Measurements from ENCODE around the gene AIPL1.

AIPL1 gene

DNA sequence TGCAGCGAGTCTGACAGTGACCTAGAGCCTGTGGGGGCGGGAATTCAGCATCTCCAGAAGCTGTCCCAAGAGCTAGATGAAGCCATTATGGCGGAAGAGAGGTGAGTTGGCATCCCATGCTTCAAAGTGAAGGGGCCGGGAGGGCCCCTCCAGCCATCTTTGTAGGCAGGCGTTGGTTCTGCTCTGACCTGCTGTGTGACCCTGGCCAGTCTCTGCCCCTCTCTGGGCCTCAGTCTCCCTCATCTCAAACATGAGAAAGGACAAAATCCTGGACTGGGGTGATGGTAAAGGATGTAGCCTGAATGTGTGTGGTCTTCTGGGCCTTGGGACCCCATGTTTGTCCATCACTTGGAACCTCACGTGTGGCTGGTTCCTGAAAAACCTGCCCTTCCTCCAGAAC, 14.4 kb upstream of the AIPL1 start:
- DNase-seq (ENCODE audit: low read depth): no peak

DNA sequence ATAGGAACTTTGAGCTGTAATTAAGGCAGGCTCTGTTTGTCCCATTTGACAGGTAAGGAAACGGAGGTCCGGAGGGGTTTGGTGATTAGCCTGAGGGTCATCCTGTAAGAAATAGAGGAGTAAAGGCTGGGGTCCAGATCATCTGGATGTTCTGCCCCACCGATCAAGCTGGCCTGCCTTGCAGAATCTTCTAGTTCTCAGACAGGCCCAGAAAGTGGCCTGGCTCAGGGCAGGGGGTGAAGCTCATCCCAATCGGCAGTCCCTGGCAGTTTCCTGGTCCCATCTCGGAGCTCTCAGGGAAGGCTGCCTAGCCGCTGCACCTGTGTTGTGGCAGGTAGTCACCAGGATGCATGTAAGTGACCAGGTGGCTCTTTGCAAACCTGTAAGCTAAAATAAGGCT, 13.6 kb upstream of the AIPL1 start:
- no peak for DNase-seq (ENCODE audit: low read depth)

DNA sequence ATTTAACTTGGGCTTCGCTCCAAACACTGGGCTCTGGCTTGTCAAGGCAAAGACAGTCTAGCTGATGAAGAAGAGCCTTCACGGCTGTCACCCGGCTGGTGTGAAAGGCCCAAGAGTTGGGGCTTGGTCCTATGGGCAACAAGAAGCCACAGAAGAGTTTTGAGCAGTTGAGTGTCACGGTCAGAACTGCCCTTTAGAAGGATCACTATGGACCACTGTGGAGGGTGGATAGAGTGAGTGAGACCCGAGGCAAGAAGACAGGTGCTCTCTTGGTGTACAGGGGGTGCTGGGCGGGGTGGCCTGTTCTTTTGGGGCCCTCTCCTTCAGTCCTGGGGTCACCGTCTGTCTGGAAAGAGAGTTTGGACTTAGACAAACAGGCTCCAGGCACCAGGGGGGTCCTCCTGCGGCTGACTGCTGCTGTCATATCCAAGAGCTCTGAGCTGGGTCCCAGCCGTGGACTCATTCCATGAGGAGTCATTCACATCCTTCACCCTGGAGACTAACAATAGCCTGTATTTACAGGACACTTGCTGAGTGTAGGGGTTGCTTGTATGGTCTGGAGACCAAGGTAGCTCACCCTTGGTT, 11.7 kb upstream of the AIPL1 start:
- DNase-seq (ENCODE audit: low read depth): no peak

DNA sequence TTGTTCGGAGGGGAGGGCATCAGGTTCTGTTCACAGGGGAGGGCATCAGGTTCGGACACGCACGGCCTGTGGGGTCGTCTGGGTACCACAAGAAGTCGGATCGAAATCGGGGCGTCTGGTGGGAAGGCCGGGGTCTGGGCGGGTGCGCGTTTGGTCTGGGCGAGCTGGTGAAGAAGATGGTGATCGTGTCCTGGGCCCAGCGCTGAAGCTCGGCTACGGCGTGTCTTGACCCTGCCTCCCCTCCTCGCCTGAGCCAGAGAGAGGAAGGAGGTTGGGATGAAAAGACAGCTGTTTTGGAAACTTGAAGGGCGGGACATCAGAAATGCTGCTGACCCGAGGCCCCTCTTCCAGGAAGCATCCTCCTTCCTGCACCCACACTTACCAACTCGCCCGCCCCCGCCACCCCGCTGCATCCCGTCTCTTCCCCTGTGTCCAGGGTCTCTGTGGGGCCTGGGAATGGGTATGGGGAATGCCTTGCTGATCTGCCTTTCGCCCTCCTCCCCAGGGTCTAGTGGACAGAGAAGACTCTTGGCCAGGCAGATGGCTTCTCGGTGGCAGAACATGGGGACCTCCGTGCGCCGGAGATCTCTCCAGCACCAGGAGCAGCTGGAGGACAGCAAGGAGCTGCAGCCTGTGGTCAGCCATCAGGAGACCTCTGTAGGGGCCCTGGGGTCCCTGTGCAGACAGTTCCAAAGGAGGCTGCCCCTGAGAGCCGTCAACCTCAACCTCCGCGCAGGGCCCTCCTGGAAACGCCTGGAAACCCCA, 9.8 kb upstream of the AIPL1 start:
- no peak for DNase-seq (ENCODE audit: low read depth)

DNA sequence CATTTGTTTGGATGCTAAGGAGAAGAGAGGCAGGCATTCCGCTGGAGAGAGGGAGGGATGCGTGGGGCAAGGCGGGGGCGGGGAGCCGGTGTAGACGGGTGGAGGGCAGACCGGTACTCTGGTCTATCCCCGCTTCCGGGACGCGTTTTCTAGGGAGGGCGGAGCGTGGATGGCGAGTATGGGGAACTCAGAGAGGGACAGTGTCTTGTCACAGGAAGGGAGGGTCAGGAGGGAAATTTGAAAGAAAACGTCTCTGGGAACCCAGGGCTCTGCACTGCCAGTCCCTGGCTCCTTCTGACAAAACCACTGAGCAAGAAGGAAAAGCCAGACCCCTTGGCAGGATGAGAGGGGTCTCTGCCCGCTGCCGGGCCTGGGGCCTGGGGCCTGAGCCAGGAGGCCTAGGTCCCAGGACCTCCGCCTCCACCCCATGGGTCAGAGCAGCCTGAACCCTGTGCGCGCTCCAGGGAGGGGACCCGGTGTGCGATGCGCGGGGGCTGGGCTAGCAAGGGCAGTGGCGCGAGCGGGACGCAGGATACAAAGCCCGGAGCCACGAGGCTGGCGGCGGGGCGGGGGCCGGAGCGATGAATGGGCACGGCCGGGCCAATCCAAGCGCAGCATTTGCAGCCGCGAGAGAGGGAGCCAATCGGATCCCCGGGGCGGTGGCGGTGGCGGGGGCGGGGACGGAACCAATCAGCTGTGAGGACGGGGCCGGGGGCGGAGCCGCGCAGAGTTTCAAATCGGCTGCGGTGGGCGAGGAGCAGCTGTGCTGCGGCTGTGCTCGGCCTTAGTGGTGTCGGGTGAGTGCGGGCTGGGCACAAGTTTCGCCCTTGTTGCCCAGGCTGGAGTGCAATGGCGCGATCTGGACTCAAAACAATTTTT, 9.0 kb upstream of the AIPL1 start, which contains the start of gene PIMREG:
Gene PIMREG (plus strand): TSS at position 764 of the 879 bp plus-strand sequence. CDS start 656 bp downstream, outside the sequence.
- DNase-seq (ENCODE audit: low read depth): peak; percentile 77

DNA sequence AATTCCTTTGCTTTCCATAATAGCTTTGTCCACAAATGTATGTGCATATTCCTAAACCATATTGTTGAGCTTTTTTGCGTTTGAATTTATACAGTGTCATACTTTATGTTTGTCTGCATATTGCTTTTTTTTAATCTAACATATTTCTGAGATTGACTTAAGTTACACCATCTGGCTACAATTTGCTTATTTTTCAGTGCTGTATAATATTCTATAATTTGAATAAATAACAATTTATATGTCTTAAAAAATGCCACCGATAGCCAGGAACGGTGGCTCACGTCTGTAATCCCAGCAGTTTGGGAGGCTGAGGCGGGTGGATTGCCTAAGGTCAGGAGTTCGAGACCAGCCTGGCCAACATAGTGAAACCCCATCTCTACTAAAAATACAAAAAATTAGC, 7.9 kb upstream of the AIPL1 start:
- no peak for DNase-seq (ENCODE audit: low read depth)

DNA sequence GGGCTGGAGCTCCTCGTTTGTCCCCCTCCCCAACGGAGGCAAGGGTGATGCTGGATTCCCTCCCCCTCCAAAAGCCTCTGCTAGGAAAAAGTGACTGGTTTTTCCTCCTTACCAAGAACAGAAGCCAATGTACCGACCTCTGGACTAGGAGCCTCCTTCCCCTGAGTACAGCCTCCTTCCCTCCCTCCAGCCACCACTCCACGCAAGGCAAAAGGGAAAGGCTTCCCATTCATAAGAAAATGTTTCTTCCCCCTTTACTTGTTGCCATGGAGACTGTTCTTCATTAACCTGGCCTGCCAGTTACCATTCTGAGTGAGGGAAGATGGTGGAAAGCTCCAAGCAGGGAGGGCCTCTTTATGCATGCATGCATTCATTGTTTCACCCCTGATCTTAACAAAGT, 5.0 kb upstream of the AIPL1 start:
- DNase-seq (ENCODE audit: low read depth): no peak

DNA sequence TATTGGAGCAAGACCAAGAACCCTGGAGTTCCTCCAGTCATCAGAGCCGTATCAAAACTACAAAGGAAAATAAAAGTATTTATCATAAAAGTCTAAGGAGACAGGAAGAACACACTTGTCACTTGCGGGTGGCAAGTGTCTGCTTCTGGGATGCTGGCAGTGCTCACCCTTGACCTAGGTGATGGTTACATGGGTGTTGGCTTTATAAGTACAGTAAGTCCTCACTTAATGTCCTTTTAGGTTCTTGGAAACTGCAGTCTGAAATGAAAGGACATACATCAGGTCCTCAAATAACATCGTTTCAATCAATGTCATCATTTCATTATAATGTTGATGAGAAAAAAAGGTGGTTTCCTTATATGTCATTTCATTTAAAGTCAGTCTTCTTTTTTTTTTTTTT, 3.0 kb upstream of the AIPL1 start:
- DNase-seq (ENCODE audit: low read depth): no peak

DNA sequence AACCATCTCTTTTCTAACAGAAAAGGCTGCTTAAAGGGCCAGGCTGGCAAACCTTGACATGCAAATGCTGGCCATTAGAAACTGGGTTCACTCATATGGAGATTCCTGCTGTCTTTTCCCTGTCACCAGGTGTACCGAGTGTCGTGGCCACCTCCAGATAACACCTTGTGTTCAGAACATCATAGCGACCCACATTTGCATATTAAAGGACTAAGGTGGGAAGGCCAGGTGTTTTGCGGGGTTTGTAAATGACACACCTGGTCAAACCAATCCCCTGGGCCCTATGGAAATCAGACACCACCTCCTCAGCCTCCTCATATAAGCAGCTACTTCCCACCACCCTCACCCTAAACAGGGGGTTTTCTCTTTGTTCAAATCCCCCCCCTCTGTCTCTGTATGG, 2.5 kb upstream of the AIPL1 start:
- no peak for DNase-seq (ENCODE audit: low read depth)

DNA sequence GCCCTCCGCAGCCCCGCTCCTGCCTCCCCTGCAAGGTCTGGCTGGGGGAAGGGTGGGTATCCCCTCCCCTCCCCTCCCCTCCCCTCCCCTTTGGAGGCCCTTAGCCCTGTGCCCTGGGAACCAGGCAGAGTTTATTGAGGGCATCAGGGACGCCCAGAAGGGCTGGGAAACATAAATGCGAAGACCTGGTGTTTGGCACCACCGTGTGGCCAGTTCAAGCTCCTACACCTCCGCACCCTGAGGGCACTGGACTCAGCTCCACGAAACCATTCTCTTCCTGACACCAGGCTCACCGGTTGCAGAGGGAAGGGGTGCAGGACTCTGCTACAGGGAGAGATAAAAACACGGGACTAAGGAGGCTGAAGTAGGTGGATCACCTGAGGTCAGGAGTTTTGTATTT, 1.0 kb upstream of the AIPL1 start:
- peak; percentile 49 for DNase-seq (ENCODE audit: low read depth)

DNA sequence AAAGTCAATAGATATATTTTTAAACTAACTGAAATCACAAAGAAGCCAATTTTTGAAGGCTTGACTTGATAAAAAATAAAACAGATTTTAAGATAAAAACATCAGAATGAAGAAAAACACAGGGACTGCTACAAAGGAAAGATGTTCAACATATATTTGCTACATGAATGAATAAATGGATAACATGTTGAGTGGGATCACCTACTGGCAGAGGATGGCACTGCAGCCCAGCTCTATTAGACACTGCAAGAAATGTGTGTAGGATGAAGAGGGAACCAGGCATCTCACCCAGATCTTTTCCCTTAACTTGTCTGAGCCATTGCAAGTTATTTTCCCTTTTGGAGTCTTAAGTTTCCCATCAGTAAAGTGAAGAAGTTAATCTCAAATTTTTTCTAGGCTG, 4.2 kb downstream of the AIPL1 start:
- no peak for DNase-seq (ENCODE audit: low read depth)

DNA sequence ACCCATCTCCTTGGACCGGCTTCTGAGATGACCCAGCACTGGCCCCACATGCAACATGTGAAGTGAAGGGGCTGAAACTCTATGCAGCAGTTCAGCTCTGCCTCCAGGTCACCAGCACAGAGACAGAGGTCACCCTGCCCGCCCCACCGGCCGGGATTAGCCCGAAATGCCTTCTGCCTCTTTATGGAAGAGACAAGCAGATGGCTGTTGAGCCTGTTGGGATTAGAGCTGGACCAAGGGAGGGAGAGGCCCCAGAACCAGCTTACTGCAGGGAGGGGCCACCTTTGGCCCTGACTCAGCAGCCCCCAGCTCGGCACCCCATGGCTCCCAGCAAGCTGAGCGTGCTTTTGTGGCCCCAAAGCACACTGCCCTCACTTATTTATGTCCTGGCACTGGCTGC, 5.7 kb downstream of the AIPL1 start:
- DNase-seq (ENCODE audit: low read depth): no peak

DNA sequence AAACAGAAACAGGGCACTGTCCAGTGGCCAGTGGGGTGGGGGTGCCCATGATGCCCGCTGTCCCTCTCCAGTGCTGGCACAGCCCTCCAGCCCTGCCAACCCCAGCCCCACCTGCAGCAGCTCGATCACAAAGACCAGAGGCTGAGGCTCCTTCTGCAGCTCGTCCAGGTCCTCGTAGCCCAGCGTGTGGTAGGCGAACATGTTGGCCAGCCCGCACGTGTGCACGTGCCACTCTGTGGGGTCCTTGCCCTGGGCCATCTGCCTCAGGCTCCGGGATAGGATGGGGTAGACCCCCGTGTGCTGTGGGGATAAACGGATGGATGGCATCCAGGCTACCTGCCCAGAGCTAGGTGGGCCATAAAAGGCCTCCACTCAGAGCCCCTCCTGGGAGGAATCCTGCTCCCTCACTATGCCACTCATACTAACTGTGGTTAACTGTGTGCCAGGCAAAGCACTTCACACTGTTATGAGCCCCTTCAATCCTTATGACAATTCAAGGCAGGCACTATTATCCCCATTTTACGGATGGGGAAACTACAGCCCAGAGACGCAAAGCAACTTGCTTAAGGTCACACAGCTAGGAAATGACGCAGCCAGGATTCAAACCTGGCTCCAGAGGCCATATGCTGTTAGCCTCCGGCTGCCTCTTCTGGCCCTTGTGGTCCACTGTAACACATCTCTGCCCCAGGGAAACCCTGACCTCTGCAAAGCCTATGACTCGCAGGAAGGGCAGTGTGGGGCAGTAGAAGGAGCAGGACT, 6.5 kb downstream of the AIPL1 start:
- DNase-seq (ENCODE audit: low read depth): no peak

DNA sequence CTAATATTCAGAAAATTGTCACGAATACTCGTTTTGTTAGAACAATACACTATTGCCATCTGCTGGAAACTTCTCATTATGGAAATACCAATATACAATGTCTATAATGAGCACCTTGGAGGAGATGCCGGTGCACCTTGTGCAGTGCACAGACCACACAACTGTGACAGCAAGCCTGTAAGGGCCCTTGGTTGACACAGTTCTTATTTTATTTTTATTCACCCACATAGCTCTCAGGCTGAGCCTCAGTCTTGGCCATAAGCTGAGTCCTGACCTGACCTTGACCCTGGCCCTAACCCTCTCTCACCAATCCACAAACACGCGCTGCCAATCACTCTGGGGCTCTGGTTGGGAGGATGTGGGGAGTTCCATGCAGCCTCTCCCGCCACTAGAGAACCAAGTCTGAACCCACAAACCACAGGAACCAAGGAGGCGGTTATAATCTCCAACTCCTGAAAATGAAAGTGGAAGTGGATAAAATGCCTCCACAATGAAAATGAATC, 7.6 kb downstream of the AIPL1 start:
- DNase-seq (ENCODE audit: low read depth): no peak

DNA sequence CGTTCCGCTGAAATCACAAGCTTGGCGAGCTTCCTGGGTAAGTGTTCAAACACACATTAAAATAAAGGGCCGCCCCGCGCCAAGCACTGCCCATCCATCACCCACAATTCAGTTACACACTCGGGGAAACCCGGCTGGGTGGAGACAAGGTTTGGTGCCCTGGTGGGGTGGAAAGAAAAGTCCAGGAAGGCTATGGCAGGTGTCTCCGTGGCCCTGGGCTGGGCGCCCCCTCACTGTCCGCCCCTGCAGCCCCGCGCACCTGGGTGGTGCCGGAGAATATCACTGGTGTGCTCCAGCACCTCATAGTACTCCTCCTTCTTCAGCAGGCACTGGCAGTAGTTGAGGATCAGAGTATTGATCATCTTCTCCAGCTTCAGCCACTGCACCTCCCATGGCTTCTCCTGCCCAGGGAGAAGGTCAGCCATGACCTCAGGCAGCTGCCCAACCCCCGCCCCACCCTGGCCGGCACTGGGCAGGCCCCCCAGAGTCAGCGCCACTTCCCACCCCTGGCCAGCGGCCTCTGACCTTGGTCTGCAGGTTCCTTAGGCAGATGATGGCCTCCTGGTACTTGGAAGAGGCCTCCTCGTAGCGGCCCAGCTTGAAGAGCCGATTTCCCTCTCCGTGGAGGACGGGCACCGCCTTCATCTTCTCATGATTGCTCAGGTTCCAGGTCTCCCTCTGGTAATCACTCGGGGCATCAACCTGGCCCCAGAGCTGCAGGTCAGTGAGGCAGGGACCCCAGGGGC, 8.4 kb downstream of the AIPL1 start:
- DNase-seq (ENCODE audit: low read depth): no peak

DNA sequence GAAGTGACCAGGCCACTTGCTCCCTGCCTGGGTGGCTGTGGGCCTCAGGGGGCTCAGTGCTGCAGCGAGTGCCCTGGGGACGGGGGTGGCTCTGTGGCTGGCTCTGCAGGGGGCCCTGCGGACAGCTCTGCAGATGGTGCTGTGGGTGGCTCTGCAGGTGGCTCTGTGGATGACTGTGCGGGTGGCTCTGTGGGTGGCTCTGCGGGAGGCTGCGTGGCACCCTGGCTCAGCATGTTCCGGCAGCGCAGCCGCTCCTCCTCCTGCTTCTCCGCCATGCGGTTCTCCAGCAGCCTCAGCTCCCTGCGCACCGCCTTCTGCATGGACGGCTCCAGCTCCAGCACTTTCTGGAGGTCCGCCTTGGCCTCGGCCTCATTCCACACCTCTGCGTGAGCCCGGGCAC, 9.5 kb downstream of the AIPL1 start:
- DNase-seq (ENCODE audit: low read depth): no peak

DNA sequence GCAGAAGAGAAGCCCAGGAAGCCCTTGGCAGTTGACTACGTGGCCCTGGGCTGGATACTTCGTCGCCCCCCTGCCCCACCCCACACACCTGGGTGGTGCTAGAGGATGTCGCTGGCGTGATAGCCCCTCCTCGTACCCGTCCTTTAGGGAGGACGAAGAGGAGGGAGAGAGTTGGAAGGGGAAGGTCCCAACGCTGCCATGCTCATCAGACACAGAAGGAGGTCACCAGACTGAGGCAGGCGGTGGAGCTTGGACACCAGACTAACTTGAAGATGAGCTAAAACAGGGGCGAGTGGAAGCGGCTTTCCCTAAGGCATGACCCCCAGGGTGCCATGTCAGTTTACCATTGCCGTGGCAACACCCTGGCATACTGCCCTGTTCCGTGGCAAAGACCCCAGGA, 11.0 kb downstream of the AIPL1 start:
- no peak for DNase-seq (ENCODE audit: low read depth)

DNA sequence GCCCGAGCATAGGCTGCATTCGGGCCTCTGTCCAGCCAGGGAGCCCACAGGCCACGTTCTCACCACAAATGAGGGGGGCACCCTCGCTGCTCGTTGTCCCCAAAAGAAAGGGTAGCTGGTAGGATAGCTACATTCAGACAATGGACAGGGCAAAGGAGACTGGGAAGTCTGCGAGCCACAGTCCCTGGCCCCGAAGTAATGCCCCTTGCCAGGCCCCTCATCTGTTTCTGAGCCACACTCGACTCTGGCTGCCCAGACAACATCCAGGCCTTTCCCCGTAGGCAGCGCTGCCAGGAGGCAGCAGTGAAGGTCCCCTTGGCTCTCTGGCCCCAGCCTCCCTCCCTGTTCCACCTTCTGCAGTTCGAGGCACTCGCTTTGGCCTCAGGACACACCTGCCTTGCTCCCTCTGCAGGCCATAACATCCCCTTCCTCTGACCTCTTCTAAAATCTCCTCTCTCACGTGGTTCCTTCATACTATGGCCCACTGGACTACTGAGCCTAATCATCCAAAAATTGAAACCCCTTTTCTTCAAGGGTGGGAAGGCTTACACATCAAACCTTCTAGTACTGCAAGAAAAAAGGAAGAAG, 12.2 kb downstream of the AIPL1 start:
- DNase-seq (ENCODE audit: low read depth): no peak

DNA sequence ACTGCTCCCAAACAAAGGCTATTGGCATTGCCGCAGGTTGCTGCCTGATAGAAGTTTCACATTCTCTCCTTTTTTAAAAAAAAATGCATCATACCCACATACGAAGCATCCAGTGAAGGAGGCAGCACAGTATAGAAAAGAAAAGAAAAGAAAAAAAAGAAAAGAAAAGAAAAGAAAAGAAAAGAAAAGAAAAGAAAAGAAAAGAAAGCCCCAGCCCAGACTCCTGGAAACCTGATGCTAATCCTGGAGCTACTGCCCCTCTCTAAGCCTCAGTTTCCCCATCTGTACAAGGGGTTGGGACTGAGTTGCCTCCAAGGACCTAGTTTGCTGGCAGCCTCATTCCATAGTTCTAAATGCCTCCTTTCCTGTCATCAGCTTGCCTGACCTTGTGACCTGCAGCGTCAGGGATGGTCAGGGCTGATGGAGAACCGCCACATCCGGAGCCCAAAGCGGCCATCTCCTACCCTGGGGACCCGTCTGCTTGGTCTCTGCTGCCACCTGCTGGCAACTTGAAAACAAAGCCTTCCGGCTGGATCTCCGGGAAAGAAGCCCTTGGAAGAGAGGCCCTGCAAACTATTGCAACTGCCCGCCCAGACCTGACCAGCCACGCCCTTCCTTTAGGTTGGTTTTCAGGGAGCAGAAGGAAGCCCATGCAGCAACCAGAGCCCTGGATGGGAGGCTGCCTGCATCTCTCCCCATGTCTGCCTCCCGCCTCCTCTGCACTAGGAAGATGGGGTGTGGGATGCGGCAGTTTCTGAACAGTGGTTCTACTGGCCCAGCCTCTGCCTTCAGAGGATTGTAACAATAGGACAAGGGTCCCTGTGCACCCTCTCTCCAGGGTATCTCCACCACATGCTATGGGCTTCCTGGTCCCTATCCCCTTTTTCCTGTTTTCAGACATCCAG, 13.0 kb downstream of the AIPL1 start:
- peak; percentile 53 for DNase-seq (ENCODE audit: low read depth)

DNA sequence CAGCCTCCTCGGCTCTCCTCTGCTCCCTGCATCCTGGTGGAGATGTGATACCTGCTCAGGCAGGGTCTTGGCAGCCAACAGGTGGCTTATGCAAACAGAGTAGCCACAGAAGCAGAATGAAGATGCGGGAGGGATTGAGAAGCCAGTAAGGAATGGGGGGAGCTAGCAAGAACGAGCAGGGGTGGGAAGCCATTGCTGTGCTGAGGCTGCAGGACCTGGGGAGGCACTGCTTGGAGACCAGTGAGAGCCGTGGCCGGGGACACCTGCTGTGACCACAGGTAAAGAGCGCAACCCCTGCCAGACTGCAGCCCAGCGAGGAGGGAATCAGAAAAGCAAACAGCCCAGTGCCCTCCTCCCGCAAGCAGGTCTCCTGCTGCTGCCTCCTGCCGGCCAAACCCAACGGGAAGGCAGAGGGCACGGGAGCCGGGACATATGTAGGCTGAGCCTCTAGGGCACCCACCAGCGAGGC, 14.7 kb downstream of the AIPL1 start:
- no peak for DNase-seq (ENCODE audit: low read depth)
